GM12878 (cell line): ENCODE data around the gene WDR77.

Source experiments
- CTCF ChIP-seq, 3 experiments: IDR thresholded peaks in 2 of 3; conservative IDR thresholded peaks in 1 of 3; 2 replicates each; pipeline ENCODE4 v1.5.1; 2011; ENCODE audit warnings: low read depth in 3 of 3, low read length in 3 of 3, mild to moderate bottlenecking in 3 of 3, control low read depth in 2 of 3, moderate library complexity in 2 of 3, inconsistent platforms in 1 of 3, mixed read lengths in 1 of 3; ENCODE audit not compliant: control insufficient read depth in 2 of 3, insufficient read depth in 1 of 3; ENCODE audit errors: extremely low read depth in 1 of 3
- IRF3 ChIP-seq: fragments of 450-650 bp; IDR thresholded peaks from 2 replicates; pipeline ENCODE4 v1.6.1; 2014; ENCODE audit warnings: mild to moderate bottlenecking
- JUNB ChIP-seq: IDR thresholded peaks from 2 replicates; pipeline ENCODE4 v1.6.1; 2016; ENCODE audit warnings: antibody characterized with exemption, mild to moderate bottlenecking
- MYC ChIP-seq: IDR thresholded peaks from 2 replicates; pipeline ENCODE4 v1.6.1; 2011; ENCODE audit warnings: mild to moderate bottlenecking, low read length, moderate library complexity, inconsistent platforms; ENCODE audit not compliant: insufficient read depth, insufficient replicate concordance, insufficient read length, severe bottlenecking
- SP1 ChIP-seq: IDR thresholded peaks from one replicate; pipeline ENCODE4 v1.6.1; 2011; ENCODE audit warnings: low read depth, low read length
- YY1 ChIP-seq: IDR thresholded peaks from 2 replicates; pipeline ENCODE4 v1.6.1; 2011; ENCODE audit warnings: low read depth, mild to moderate bottlenecking, low read length
- TF ChIP-seq, protein P1 (sequence below): IDR thresholded peaks from 2 replicates; pipeline ENCODE4 v1.6.1; 2012; ENCODE audit warnings: low read depth, low read length, improper control_type of control experiment

GRCh38 chr1:111404588-111404987 is 44.5 kb downstream of the WDR77 start:
- TF ChIP-seq, protein P1, sequence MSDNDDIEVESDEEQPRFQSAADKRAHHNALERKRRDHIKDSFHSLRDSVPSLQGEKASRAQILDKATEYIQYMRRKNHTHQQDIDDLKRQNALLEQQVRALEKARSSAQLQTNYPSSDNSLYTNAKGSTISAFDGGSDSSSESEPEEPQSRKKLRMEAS = no peak
- TF ChIP-seq SP1 (no peak), CTCF (IDR thresholded peaks at IDR 0.05 in 2 of 3, conservative IDR thresholded peaks at IDR 0.05 in 1 of 3; ENCODE audit: control insufficient read depth in 2 of 3, extremely low read depth in 1 of 3, insufficient read depth in 1 of 3, low read depth in 3 of 3, low read length in 3 of 3) (no peak), IRF3 (no peak), JUNB (no peak), MYC (no peak), YY1 (no peak)
